ENCODE results near the gene FJX1.
"Not testable (repeated sequence)": the region's sequence is repeated elsewhere in the genome, so short reads cannot be mapped to it uniquely, and the experiment has no call there.

Gene FJX1

GRCh38 chr11:35662649-35663407 is 44.6 kb downstream of the FJX1 start, which contains the start of gene TRIM44:
TRIM44 (plus strand) TSS chr11:35662775; CDS start chr11:35663112, 337 bp downstream.
- FAIRE-seq (peak; percentile 9), DNase-seq (ENCODE audit: insufficient read length, low spot score) (peak; percentile 80)

- no peak for FAIRE-seq
- no peak for DNase-seq (ENCODE audit: insufficient read length, low spot score)
Observed at GRCh38 chr11:35663408-35663702, 45.1 kb downstream of the FJX1 start.

GRCh38 chr11:35664977-35665441 is 46.7 kb downstream of the FJX1 start:
- DNase-seq (ENCODE audit: insufficient read length, low spot score) (no peak), FAIRE-seq (no peak)

- no peak for FAIRE-seq
- DNase-seq (ENCODE audit: insufficient read length, low spot score): no peak
Observed at GRCh38 chr11:35667257-35667656, 49.0 kb downstream of the FJX1 start.

GRCh38 chr11:35668350-35668749 is 50.1 kb downstream of the FJX1 start:
- not testable (repeated sequence) for DNase-seq (ENCODE audit: insufficient read length, low spot score); FAIRE-seq
